GM18498 (cell line): ENCODE measurements around the gene PEX16.

Experiments used
- ATAC-seq: cut with Tn5 transposase; IDR thresholded peaks from one replicate; pipeline ENCODE4 v1.9.1; 2021; ENCODE audit warnings: mild to moderate bottlenecking, moderate library complexity; ENCODE audit not compliant: unreplicated experiment

Gene PEX16

GRCh38 chr11:45931739-45932138, 14.1 kb upstream of the PEX16 start:
- no peak for ATAC-seq

- ATAC-seq, result no peak
Measured at GRCh38 chr11:45930951-45931570, 13.4 kb upstream of the PEX16 start.

GRCh38 chr11:45930031-45930794, 12.5 kb upstream of the PEX16 start:
- peak; percentile 92 for ATAC-seq

- ATAC-seq, result peak; percentile 12
Measured at GRCh38 chr11:45929486-45930030, 11.9 kb upstream of the PEX16 start.

- no peak for ATAC-seq
Measured at GRCh38 chr11:45928535-45929215, 11.0 kb upstream of the PEX16 start.

- no peak for ATAC-seq
Measured at GRCh38 chr11:45927684-45928413, 10.2 kb upstream of the PEX16 start.

- ATAC-seq, result no peak
Measured at GRCh38 chr11:45927332-45927683, 9.6 kb upstream of the PEX16 start.

- ATAC-seq, result no peak
Measured at GRCh38 chr11:45926536-45927331, 9.1 kb upstream of the PEX16 start.

- ATAC-seq, result no peak
Measured at GRCh38 chr11:45926001-45926401, 8.3 kb upstream of the PEX16 start.

- ATAC-seq, result no peak
Measured at GRCh38 chr11:45925550-45925949, 7.9 kb upstream of the PEX16 start.

GRCh38 chr11:45924927-45925326, 7.2 kb upstream of the PEX16 start:
- no peak for ATAC-seq

GRCh38 chr11:45924036-45924915, 6.6 kb upstream of the PEX16 start:
- ATAC-seq, result no peak

GRCh38 chr11:45922425-45923082, 4.9 kb upstream of the PEX16 start, which contains the start of gene LARGE2:
Gene LARGE2, plus strand, starts transcription at chr11:45922656. Its CDS starts 227 bp downstream, at chr11:45922883.
- ATAC-seq, result no peak

- ATAC-seq, result no peak
Measured at GRCh38 chr11:45921561-45922424, 4.1 kb upstream of the PEX16 start.

GRCh38 chr11:45920531-45921477, 3.1 kb upstream of the PEX16 start:
- no peak for ATAC-seq

GRCh38 chr11:45919806-45920530, 2.3 kb upstream of the PEX16 start:
- no peak for ATAC-seq
